HG02610 (cell line): ENCODE results near the gene SIDT2.
"Not testable (repeated sequence)": the region's sequence is repeated elsewhere in the genome, so short reads cannot be mapped to it uniquely, and the experiment has no call there.

Experiments used
- ATAC-seq: cut with Tn5 transposase; IDR thresholded peaks from one replicate; pipeline ENCODE4 v1.9.1; 2021; ENCODE audit warnings: mild to moderate bottlenecking, moderate library complexity; ENCODE audit not compliant: unreplicated experiment

Gene SIDT2

DNA sequence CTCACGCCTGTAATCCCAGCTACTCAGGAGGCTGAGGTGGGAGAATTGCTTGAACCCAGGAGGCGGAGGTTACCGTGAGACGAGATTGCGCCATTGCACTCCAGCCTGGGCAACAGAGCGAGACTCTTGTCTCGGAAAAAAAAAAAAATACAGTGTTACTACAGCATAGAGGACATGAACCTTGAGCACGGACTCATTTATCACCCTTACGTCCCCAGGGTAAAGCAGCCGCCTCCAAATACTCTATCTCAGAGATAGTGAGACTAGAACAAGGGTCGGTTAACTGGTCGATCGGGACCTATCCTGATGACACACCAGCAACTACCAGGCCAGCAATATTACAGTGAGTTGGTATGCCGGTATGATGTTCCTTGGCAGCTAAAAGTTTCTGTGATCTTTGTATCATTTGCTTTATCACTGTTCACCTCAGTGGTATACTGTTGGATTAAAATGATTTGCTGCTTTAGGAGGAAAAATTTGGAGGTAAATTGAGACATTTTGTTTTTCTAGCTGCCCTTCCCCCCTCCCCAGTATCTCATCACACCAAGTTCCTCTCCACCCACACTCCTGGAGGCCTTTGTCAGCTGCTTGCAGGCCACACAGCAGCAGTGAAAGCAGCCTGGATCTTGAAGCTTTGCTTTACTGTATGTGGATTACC, 7.0 kb upstream of the SIDT2 start:
- no peak for ATAC-seq

DNA sequence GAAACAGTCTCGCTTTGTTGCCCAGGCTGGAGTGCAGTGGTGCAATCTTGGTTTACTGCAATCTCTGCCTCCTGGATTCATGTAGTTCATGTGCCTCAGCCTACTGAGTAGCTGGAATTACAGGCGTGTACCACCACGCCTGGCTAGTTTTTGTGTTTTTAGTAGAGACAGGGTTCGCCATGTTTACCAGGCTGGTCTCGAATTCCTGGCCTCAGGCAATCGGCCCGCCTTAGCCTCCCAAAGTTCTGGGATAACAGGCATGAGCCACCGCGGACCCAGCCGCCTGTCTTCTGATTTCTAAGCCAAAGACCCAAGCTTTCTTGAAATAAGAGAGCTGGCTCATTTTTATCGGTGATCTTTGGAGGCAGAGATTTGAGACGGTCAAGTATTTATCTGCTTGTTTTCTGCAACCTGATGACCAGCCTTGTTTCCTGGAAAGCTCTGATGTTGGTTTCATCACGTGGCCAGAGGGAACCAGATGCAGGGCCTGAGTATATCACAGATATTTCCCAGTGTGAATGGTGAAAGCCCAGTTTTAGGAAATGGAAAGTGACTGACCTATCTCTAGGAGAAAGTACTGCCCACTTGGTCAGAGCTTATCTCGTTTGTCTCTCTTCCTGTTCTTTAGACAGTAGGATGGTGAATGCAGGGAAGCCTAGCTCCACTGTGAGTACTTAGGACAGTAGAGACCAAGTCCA, 5.7 kb upstream of the SIDT2 start:
- no peak for ATAC-seq

DNA sequence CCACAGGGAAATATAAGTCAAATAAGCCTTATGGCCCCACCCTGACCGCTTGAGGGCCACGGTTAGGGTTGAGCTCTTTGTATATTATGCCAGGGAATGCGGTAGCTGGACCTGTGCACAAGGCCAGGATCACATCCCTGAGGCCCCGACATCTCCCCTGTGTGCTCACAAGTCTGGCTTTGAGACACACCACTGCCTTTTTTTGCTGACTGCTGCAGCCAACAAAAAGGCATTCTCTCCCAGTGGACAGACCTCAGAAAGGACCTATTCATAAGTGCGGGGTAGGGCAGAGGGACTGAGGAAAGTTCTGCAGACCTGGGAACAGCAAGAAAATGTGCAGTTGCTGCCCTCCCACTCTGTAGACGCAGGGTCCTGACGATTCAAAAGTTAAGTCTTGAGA, 3.4 kb upstream of the SIDT2 start:
- ATAC-seq = no peak

DNA sequence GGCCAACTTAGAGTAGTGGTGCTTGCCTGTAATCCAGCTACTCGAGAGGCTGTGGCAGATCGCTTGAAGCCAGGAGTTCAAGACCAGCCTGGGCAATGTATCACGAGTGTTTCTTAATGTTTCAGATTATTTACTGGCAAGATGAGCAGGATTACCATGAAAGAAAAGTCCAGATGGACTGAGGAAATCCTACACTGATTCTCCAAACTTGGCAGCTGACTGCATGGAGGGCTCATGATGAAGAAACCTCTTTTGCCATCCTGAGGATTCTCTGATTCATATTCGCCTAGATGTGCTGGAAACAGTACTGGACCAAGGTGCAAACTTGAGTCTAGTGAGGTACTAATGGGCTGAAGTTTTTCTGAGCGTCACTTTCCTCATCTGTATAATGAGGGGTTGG, 2.8 kb upstream of the SIDT2 start:
- ATAC-seq = no peak

DNA sequence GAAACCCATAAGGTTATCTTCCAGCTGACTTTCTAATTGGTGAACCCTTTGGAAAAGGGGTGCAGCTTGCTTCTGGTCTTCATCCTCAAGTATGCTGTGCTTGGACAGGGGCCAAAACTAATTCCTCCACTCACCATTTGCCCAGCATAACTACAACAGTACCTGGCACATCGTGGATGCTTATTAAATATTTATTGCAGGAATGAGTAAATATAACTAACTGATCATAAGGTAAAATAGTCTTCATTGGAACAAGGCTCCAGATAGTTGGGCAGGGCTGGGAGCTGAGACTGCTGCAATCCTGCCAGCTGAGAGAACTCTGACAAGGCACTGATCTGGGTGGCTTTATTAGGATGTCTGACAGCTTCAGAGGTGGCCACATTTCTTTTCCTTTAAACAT, 2.4 kb upstream of the SIDT2 start:
- no peak for ATAC-seq

DNA sequence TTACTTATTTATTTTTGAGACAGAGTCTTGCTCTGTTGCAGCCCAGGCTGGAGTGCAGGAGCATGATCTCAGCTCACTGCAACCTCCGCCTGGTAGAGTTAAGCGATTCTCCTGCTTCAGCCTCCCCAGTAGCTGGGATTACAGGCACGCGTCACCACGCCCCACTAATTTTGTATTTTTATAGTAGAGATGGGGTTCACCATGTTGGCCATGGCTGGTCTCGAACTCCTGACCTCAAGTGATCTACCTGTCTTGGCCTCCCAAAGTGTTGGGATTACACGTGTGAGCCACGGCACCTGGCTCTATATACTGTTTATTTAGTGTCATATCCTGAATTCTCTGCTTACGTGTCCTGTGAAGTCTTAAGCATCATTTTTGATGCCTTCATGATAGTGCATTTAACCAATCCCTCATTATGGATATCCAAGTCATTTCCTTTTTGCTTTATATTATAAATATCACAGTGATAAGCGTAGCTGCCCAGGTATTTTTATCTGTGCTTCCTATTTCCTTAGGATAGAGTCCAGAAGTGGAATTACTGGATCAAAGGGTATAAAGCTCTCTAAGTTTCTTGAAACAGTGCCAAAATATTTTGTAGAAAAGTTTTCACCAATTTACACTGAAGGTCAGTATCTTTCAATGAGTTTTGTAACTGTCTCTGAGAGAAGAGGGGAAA, 871 bp upstream of the SIDT2 start:
- no peak for ATAC-seq

DNA sequence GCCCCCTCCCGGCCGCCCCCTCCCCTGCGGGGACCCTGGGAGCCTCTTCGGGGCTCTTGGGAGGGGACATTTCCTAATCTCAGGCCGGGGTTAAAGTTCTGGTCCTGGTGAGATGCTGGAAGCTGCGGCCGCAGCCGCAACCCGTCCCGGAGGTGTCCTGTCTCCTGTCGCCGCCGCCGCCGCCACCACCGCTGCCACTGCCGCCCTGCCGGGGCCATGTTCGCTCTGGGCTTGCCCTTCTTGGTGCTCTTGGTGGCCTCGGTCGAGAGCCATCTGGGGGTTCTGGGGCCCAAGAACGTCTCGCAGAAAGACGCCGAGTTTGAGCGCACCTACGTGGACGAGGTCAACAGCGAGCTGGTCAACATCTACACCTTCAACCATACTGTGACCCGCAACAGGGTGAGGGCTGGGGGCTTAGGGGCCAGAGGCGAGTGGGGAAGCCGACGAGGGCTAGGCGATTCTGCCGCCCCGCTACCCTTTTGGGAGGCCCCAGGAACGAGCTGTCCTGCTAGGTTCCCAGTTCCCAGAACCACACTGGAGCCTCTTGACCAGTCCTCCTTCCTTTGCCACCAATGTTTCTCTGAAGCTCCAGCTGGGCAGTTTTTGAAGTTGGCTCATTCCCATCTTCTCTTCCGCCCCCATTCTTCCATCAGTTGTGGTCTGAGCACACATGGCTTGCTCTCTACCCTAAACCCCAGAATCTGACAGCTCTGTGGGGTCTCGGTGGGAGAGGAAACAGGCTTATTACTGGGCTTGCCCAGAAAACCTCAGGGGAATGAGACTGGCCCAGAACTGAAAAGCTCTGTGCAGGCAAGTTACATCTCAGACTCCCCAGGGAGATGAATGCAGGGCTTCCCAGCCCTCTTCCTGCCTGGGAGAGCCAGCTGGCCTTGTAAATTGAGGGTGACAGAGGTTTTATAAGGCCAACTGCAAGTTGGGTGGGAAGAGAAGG, 781 bp downstream of the SIDT2 start:
- no peak for ATAC-seq

DNA sequence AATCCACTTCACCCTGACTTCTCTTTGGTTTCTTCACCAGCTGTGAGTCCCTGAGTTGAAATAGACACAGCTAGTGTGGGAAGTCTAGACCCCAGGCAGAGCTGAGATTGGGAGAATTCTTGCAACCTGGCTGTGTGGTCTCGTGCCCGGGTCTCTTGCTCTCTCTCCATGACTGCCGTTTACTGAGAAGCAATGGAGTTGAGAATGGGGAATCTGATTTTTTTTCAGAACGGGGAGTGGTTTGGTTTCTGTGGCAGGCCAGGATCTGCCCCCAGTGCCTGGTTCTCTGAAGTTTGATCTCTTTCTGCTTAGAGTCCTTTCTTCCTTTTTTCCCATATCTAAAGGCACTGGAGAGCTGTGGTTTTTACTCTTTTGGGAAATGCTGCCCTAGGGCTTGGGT, 1.5 kb downstream of the SIDT2 start:
- no peak for ATAC-seq

DNA sequence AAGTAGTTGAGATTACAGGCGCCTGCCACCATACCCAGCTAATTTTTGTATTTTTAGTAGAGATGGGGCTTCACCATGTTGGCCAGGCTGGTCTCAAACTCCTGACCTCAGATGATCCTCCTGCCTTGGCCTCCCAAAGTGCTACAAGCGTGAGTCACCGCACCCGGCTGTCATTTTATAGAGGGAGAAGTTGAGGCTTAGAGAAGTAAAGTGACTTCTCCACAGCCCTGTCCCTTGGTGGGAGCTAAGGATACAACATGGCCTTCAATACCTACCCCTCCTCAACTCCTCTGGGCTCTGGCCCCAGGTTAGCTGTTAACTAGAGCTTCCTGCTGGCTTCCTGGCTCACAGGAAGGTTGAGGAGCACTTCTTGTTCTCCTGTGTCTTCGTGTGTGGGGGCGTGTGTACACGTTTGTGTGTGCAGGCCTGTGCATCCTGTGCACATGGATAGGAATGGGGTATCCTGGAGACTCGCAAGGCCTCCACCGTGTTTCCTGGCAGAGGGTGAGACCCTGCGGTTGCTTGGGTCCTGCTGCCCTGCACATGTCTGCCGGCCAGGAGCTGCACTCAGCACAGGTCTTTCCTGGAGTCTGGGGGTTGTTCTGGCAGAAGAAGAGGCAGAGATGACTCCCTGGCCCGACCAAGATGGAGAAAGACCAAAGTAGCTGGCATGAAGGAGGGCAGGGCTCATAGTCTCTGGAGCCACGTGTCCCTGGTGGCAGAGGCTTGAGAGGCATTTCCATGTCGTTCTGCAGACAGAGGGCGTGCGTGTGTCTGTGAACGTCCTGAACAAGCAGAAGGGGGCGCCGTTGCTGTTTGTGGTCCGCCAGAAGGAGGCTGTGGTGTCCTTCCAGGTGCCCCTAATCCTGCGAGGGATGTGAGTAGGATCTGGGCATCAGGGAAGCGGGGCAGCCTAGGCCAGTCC, 2.4 kb downstream of the SIDT2 start:
- no peak for ATAC-seq

DNA sequence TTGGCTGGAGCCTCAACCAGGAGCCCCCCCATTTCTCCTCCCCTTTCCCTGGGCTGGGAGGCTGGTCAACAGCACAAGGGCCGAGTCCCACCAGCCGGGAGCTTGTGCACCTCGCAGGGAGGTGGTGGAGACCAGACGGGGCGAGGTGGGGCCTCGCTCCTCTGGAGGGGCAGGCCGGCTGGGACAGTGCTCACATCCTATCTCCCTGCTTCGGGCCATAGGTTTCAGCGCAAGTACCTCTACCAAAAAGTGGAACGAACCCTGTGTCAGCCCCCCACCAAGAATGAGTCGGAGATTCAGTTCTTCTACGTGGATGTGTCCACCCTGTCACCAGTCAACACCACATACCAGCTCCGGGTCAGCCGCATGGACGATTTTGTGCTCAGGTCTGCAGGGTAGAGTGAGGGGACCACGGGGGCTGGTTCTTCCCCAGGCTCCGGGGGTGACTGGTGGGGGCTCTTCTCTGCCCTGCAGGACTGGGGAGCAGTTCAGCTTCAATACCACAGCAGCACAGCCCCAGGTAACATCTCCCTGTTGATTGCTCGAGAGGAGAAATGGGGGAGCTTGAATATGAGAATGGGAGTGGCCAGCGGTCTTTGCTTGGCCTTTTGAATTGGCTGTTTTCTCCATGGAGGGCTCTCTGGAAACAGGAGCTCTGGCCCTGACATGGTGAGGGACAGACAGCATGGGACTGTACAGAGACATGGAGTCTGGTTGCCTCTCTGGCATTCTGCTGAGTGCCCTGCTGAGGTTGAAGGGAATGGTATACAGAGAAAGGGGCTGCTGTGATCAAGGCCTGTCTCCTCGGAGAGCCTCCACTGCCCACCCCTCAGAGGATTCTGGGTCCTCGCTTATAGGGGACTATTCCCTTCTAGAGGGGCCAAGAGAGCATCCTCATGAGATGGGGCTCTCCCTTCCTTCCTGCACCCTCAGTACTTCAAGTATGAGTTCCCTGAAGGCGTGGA, 3.3 kb downstream of the SIDT2 start:
- ATAC-seq = no peak

DNA sequence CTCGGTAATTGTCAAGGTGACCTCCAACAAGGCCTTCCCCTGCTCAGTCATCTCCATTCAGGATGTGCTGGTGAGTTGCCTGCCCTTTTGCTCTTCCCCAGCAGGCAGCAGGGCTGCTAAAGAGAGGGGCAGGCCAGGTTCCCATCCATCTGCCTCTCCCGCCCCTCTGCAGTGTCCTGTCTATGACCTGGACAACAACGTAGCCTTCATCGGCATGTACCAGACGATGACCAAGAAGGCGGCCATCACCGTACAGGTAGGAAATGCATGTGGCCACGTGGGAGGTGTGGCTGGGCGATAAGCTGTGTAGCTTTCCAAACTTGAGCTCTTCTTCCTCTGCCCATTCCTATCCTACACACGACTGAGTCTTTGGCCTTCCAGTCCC, 4.0 kb downstream of the SIDT2 start:
- ATAC-seq = no peak

DNA sequence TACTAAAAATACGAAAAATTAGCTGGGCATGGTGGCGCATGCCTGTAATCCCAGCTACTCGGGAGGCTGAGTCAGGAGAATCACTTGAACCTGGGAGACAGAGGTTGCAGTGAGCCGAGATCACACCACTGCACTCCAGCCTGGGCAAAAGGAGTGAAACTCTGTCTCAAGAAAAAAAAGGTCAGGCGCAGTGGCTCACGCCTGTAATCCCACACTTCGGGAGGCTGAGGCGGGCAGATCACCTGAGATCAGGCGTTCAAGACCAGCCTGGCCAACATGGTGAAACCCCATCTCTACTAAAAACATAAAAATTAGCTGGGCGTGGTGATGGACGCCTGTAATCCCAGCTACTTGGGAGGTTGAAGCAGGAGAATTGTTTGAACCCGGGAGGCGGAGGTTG, 4.6 kb downstream of the SIDT2 start:
- ATAC-seq = not testable (repeated sequence)

DNA sequence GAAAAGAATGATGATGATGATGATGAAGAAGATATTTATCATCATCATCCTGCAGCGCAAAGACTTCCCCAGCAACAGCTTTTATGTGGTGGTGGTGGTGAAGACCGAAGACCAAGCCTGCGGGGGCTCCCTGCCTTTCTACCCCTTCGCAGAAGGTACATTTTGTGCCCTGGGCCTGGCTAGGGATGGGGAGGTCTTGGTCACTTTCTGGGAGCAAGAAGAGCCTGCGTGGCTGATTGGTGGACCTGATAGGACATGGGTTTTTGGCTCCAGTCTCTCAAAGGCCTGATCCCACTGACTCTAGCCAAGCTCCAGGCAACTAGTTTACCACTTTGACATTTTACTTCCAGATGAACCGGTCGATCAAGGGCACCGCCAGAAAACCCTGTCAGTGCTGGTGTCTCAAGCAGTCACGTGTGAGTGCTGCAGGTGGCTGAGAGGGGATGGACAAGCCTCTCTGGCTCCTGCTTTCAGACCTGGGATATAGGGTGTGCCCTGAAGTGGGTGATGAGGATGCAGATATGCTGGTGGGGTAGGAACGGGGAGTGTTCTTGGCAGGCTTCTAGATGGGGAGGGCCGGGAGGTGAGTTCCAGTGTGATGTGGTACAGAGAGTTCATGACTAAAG, 5.3 kb downstream of the SIDT2 start:
- ATAC-seq = no peak

DNA sequence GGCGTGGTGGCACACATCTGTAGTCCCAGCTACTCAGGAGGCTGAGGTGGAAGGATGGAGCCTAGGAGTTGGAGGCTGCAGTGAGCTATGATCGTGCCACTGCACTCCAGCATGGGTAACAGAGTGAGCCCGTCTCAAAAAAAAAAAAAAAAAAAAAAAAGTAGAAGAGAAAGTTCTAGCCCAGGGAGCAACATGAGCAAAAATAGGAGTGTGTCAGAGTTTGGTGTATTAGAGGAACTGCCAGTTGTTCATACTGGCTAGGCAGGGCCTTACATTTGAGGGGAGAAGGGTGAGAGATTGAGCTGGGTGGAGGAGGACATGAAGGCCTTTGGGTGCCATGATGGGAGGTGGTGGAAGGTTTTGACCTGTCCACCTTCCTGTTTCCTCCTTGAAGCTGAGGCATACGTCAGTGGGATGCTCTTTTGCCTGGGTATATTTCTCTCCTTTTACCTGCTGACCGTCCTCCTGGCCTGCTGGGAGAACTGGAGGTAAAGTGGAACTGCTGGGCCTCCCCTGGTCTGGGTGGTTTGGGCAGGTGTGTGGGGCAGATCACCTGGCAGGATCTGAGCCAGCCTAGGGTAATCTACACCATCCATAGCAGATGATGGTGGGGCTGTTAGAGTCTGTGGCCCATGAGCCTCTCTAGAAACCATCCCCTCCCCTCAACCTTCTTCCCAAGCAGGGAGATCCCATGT, 7.3 kb downstream of the SIDT2 start:
- no peak for ATAC-seq

DNA sequence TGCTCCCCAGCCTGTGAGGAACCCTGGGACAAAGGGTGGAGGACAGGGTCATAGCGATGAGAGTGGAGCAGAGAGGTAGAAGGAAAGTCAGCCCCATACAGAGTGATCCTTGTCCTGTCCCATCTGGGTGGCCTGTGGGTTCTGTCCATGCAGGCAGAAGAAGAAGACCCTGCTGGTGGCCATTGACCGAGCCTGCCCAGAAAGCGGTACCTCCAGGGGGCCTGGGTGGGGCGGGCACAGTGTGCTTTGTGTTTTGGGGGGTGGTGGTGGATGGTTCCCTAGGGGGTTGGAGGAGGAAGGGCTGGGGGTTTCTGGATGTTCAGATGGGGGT, 7.9 kb downstream of the SIDT2 start:
- ATAC-seq = no peak

DNA sequence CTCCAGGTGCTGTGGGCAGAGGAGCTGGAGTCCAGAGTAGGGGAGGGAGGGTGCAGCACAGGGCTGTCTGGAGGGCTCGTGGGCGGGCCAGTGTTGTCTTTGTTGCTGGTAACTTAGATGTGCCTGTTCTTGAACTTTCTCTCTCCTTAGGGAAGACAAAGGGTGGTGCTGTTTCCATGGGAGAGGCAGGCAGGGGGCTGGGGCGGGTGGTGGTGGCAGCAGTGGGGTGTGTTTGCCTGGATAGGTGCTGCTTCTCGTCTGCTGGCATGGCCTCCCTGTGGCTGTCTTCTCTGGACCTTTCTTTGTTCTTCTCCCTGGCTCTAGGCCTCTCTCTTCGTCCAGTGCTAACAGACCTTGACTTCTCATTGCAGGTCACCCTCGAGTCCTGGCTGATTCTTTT, 8.5 kb downstream of the SIDT2 start:
- no peak for ATAC-seq

DNA sequence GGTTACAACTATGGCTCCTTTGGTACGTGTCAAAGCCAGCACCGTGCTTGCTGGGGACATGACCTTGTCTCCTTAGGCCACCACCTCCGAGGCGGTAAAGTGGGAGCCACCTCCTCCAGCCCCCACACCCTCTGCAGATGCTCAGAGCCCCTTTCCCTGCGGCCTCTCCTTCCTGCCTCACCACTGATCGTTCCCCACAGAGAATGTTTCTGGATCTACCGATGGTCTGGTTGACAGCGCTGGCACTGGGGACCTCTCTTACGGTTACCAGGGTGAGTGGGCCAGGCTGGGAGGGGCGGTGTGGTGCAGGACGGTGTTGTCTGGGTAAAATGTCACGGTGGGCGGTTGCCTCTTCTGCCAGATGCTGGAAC, 8.9 kb downstream of the SIDT2 start:
- no peak for ATAC-seq

DNA sequence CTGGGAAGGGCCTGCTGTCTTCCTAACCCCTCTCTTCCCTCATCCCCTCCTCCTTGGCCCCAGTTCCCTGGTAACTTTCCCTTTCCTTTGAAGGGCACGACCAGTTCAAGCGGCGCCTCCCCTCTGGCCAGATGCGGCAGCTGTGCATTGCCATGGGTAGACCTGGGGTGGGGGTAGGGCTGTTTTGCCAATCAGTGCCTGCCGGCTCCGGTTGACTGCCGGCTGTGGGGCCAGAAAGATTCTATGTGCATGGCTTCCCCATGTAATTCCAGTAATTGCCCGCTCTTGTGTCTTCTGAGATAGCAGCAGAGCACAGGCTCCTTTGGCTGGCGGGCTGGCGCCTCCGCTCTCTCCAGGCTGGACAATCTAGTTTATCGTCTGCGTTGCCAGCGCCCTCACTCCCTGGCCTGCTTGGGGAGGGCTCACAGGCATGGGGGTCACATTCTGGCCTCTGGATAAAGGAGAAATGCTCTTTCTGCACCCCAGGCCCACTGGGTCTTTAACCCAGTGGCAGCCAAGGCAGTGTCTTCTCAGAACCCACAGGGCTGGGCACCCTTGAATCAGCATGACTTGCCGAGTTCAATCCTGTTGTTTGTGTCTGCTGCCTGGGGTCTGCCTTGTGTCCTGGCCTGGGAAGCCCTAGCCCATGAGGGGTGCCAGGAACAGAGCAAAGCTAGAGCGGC, 9.4 kb downstream of the SIDT2 start:
- no peak for ATAC-seq
